ENCODE results near the gene TNPO1.

DNA sequence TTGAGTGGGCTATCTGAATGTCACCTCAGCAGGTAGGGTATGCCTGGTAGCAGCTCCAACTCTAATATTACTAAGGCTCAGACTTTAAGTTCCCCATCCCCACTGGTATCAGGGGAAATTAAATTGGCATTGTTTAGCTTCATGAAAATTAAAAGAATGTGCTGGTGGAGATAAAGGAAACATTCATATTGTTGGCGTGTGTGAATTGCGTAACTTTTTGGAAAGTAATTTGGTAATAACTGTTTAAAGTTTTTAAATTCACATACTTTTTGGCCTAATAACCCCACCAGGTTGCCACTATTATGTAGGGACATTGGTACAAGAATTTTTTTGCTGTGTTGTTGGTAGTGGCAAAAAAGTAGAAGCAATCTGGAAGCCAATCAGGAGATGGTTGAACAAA is 29.4 kb downstream of the TNPO1 start:
- TF ChIP-seq CTCF (IDR thresholded peaks at IDR 0.05) (no peak), POLR2A (IDR thresholded peaks at IDR 0.05) (no peak)
